MG63 (cell line): ENCODE measurements around the gene GATAD2B. TPM values are rescaled to one million over a fixed set of nuclear protein-coding genes. Genes with fewer than 3 reads are reported as not detected.
"Not testable (repeated sequence)": the region's sequence is repeated elsewhere in the genome, so short reads cannot be mapped to it uniquely, and the experiment has no call there.

Experiments
- DNase-seq: peaks from one replicate; pipeline ENCODE4 v3.0.0-alpha.2; 2020
- H3K27me3 ChIP-seq: fragments of 250-450 bp; sonication (Bioruptor Pico); 2 replicates; pipeline ENCODE4 v1.5.1; 2020; ENCODE audit warnings: mild to moderate bottlenecking, moderate library complexity
- H3K36me3 ChIP-seq: fragments of 250-450 bp; sonication (Bioruptor Pico); 2 replicates; pipeline ENCODE4 v1.5.1; 2020; ENCODE audit warnings: mild to moderate bottlenecking, moderate library complexity
- H3K4me3 ChIP-seq: fragments of 250-450 bp; sonication (Bioruptor Pico); 2 replicates; pipeline ENCODE4 v1.5.1; 2020; ENCODE audit warnings: mild to moderate bottlenecking, moderate library complexity
- H3K9me3 ChIP-seq: fragments of 250-450 bp; sonication (Bioruptor Pico); 2 replicates; pipeline ENCODE4 v1.5.1; 2020; ENCODE audit warnings: mild to moderate bottlenecking, moderate library complexity
- total RNA-seq: library from RNA; depleted of rRNA; stranded (reverse); fragments of >200 nt; shearing (Covaris generic); gene quantifications from 2 replicates; pipeline ENCODE4 v1.2.3, GENCODE V29; 2014; ENCODE audit warnings: low replicate concordance

Gene GATAD2B
- total RNA-seq, 1 experiment from 2014 or later = 5.9 TPM

DNA sequence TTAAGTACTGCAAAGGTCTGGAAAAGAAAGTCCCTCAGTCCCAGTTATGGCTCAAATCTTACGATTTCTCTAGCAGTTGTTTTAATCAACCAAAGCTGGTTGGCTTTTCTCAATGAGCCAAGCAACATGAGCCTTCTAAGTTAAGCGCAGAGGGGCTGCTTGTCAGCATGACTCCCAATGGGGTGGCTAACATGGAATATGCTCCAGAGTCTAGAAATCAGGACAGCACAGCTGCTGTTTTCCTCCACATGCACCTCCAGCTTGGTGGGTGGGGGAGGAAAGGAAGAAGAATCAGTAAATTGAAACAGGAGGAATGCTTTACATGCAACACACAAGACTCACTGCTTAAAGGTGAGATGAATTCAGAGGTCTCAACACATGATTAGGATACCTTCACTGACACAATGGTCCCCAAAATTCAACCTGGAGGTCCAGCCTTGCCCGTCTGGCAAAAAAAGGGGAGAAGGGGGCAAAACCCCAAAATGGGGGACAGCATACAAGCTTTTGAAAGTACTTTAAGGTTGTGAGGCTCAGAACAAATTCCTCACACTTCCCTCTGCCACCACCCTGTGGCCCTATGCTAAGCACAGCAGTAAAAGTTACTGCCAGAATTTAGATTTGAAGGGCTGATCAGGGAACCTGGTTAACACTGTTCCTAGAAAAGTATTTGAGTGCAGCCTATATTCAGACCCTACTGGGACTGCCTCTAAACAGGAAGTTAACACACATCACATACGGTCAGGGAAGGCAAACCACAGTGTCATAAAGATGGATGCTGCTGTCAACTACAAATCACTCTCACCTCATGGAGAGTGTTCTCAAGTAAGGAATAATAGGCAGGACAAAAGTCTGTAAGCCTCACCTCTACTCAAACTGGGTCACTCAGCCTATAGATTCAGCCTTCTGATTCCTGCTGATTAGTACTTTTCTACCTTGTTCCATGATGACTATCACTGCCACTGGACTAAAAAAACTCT, 2.6 kb downstream of the GATAD2B start:
- no peaks in the 10 kb centered on the region for H3K9me3 ChIP-seq
- peaks cover 18% of the 10 kb centered on the region for H3K36me3 ChIP-seq
- no peak overlapping the region; the same call in 1 of the 2 replicates for H3K4me3 ChIP-seq
- no peaks in the 10 kb centered on the region; the same call in 1 of the 2 replicates for H3K27me3 ChIP-seq
- no peak for DNase-seq

DNA sequence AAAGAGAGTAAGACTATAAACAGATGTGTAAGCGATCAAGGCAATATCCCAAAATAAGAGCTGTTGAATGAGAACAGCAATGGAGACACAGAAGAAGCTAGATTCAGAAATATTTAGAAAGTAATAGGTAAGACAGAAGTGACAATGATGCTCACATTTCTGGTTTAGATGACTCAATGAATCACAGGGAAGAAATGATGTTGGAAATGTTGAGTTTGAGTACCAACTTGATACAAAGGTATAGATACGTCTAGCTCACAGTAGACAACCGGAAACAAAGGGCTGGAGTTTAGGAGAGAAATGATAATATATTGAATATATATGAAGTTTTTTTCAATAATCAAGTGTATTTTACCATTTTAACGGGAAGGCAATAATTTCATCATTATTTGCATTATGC, 6.5 kb downstream of the GATAD2B start:
- no peak overlapping the region for H3K4me3 ChIP-seq
- peaks cover 34% of the 10 kb centered on the region for H3K36me3 ChIP-seq
- H3K9me3 ChIP-seq = no peaks in the 10 kb centered on the region
- DNase-seq = no peak
- no peaks in the 10 kb centered on the region; the same call in 1 of the 2 replicates for H3K27me3 ChIP-seq

DNA sequence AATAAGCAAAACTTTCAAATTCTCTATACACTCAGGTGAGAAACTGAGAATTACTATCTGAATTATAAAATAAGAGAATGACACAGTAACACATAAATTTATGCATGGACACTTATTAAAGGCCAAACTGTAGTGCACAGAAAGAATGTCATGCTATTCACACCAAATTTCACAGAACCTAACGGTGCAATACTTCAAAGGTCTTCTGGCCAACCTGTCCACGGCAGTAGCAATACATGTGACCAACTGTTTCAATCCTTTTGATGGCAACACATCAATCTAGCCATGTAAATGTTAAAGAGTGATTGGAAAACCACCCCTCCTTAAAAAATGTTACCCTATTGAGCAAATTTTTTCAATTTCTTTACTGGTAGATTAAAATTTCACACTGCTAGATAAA, 10.4 kb downstream of the GATAD2B start:
- no peaks in the 10 kb centered on the region for H3K27me3 ChIP-seq
- no peak for DNase-seq
- H3K9me3 ChIP-seq = no peaks in the 10 kb centered on the region
- peaks cover 38% of the 10 kb centered on the region for H3K36me3 ChIP-seq
- no peak overlapping the region for H3K4me3 ChIP-seq

DNA sequence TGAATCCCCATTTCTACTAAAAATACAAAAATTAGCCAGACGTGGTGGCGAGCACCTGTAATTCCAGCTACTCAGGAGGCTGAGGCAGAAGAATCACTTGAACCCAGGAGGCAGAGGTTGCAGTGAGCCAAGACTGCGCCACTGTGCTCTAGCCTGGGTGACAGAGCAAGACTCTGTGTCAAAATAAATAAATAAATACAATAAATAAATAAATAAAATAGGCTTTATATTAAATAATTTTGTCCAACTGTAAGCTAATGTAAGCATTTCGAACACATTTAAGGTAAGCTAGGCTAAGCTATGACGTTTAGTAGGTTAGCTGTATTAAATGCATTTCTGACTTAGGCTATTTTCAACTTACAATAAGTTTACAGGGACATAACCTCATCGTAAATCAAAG, 12.2 kb downstream of the GATAD2B start:
- not testable (repeated sequence) for H3K9me3 ChIP-seq, H3K4me3 ChIP-seq, DNase-seq, H3K27me3 ChIP-seq
- H3K36me3 ChIP-seq = peaks cover 43% of the 10 kb centered on the region

DNA sequence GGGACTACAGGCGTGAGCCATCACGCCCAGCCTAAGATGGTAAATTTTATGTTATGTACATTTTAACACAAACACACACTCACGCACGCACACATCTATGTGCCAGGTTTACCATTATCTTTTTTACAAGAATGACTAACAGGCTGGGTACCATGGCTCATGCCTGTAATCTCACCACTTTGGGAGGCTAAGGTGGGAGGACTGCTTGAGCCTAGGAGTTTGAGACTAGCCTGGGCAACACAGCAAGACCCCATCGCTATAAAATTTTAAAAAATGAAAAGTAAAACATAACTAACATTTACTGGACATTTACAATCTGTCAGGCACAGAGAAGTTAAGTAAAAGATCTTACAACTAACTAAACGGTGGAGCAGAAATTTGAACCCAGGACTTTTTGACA, 14.7 kb downstream of the GATAD2B start:
- H3K4me3 ChIP-seq = no peak overlapping the region
- DNase-seq = no peak
- peaks cover 33% of the 10 kb centered on the region for H3K36me3 ChIP-seq

DNA sequence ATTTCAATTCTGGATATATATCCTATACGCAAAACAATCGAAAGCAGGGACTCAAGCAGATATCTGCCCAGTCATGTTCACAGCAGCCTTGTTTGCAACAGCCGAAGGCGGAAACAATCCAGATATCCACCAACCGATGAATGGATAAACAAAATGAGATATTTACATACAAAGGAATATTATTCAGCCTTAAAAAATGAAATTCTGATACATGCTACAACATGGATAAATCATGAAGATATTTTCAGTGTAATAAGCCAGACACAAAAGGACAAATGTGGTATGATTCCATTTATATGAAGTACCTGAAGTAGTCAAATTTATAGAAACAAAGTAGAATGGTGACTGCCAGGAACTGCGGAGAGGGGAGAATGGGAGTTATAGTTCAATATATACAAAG, 15.6 kb downstream of the GATAD2B start:
- peaks cover 35% of the 10 kb centered on the region for H3K36me3 ChIP-seq
- H3K27me3 ChIP-seq = no peaks in the 10 kb centered on the region
- no peaks in the 10 kb centered on the region for H3K9me3 ChIP-seq
- DNase-seq = no peak
- no peak overlapping the region for H3K4me3 ChIP-seq

More for the DNA sequence above, 14.7 kb downstream of the GATAD2B start:
- Histone ChIP-seq H3K9me3 (no peaks in the 10 kb centered on the region), H3K27me3 (no peaks in the 10 kb centered on the region)

DNA sequence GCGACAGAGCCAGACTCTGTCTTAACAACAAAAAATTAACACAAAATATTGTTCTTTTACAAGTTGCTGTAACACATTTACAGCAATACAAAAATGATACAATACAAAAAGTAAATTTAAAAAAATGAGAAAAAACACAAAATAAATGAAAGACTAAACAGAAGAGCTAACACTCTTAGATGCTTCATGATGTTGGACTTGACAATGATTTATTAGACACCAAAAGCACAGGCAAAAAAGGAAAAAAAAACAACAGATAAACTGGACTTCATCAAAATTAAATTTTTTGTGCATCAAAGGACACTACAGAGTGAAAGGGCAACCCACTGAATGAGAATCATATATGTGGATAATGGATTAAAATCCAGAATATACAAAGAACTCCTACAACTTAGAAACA, 16.4 kb downstream of the GATAD2B start:
- H3K27me3 ChIP-seq = no peaks in the 10 kb centered on the region
- no peak overlapping the region for H3K4me3 ChIP-seq
- DNase-seq = no peak
- H3K36me3 ChIP-seq = peaks cover 34% of the 10 kb centered on the region
- no peaks in the 10 kb centered on the region for H3K9me3 ChIP-seq

DNA sequence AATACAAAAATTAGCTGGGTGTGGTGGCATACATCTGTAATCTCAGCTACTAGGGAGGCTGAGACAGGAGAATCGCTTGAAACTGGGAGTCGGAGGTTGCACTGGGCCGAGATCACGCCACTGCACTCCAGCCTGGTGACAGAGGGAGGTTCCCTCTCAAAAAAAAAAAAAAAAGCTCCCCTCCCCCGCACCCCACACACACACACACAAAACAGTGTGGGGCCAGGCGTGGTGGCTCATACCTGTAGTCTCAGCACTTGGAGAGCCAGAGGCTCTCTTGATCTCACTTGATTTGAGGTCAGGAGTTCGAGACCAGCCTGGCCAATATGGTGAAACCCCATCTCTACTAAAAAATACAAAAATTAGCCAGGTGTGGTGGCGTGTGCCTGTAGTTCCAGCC, 16.9 kb downstream of the GATAD2B start:
- H3K9me3 ChIP-seq, DNase-seq, H3K4me3 ChIP-seq, H3K27me3 ChIP-seq: not testable (repeated sequence)
- peaks cover 36% of the 10 kb centered on the region for H3K36me3 ChIP-seq

DNA sequence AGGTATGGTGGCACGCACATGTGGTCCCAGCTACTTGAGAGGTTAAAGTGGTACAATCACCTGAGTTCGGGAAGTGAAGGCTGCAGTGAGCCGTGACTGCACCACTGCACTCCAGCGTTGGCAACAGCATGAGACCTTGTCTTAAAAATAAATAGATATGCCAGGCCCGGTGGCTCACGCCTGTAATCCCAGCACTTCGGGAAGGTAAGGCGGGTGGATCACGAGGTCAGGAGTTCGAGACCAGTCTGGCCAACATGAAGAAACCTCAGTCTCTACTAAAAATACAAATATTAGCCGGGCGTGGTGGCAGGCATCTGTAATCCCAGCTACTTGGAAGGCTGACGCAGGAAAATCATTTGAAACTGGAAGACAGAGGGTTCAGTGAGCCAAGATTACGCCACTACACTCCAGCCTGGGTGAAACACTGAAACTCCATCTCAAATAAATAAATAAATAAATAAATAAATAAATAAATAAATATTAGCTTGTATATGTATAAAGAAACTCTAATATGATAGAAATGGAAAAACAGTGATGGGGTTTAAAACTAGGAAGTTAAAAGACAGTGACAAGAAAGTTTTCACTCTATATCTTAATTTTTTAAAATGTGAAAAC, 18.8 kb downstream of the GATAD2B start:
- Histone ChIP-seq H3K9me3 (no peaks in the 10 kb centered on the region), H3K27me3 (no peaks in the 10 kb centered on the region), H3K4me3 (no peak overlapping the region), H3K36me3 (peaks cover 34% of the 10 kb centered on the region)
- no peak for DNase-seq

DNA sequence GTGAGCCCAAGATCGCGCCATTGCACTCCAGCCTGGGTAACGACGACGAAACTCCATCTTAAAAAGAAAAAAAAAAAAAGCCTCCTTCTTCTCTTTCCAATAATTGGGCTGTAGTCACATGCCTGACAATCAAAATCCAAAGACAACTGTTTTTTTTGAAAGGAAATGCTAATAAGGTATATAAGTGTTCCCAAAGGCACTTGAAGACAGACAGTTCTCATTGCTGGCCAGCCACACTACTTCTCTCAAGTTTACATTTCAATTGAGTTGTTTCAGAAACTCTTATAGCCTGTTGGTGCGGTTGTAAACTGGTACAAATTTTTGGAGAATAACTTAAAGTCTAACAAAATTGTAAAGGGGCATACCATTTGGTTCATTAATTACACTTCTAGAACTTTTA, 23.3 kb downstream of the GATAD2B start:
- peaks cover 29% of the 10 kb centered on the region for H3K36me3 ChIP-seq
- H3K9me3 ChIP-seq = no peaks in the 10 kb centered on the region
- H3K4me3 ChIP-seq = no peak overlapping the region
- no peaks in the 10 kb centered on the region for H3K27me3 ChIP-seq
- DNase-seq = no peak

DNA sequence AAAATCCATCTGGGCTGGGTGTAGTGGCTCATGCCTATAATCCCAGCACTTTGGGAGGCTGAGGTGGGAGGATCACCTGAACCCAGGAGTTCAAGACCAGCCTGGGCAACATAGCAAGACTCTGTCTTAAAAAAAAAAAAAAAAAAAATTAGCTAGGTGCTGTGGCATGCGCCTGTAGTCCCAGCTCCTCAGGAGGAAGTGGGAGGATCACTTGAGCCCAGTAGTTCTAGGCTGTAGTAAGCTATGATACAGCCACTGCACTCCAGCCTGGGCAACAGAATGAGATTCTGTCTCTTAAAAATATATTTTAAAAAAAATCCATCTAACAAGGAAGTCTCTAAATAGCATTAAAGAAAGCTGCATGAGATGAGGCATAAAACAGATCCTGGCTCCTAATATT, 26.9 kb downstream of the GATAD2B start:
- DNase-seq, H3K4me3 ChIP-seq, H3K9me3 ChIP-seq: not testable (repeated sequence)

DNA sequence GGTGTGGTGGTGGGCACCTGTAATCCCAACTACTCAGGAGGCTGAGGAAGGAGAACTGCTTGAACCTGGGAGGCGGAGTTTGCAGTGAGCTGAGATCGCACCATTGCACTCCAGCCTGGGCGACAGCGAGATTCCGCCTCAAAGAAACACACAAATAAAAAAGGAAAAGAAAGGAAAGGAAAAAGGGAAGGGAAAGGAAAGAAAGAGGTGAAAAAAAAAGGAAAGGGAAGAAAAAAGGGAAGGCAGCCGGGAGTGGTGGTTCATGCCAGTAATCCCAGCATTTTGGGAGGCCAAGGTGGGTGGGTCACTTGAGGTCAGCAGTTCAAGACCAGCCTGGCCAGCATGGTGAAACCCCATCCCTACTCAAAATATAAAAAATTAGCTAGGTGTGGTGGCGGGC, 31.7 kb downstream of the GATAD2B start:
- not testable (repeated sequence) for H3K27me3 ChIP-seq, H3K4me3 ChIP-seq, DNase-seq, H3K9me3 ChIP-seq
- peaks cover 46% of the 10 kb centered on the region for H3K36me3 ChIP-seq

More for the DNA sequence above, 26.9 kb downstream of the GATAD2B start:
- H3K36me3 ChIP-seq = peaks cover 35% of the 10 kb centered on the region
- not testable (repeated sequence) for H3K27me3 ChIP-seq

DNA sequence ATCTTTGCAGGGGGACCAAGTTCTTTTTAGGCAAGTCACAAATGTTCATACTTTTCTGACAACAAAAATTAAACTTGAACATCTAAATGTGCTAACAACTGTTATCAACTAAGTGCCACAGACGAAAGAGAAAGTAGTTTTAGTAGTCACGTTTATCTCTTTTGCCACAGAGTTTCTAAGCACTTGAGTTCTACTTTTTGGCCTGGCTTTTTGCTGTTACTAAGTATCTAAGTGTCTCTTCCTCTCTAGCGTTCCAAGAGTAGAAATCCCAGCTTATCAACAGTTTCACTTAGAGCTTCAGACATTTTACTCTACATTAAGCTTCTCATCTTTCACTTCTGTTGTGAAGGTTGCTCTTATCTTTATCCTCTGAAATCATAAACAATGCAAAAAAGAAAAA, 34.2 kb downstream of the GATAD2B start:
- H3K27me3 ChIP-seq = no peaks in the 10 kb centered on the region
- H3K9me3 ChIP-seq = no peaks in the 10 kb centered on the region
- no peak overlapping the region for H3K4me3 ChIP-seq
- DNase-seq = no peak
- peaks cover 44% of the 10 kb centered on the region for H3K36me3 ChIP-seq

DNA sequence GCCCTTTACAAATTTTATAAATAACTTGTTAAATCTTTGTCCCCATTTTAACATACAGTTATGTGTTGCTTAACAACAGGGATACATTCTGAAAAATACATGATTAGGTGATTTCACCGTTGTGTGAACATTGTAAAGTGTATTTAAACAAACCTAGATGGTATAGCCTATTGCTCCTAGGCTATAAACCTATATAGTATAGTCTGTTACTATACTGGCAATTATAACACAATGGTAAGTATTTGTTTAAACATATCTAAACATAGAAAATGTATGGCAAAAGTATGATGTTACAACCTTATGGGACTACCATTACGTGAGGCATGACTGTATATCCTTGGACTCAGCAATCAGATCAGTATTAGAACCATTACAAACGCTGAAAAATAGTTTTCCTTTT, 36.6 kb downstream of the GATAD2B start:
- no peaks in the 10 kb centered on the region for H3K27me3 ChIP-seq
- H3K36me3 ChIP-seq = peaks cover 34% of the 10 kb centered on the region
- DNase-seq = no peak
- no peak overlapping the region for H3K4me3 ChIP-seq
- no peaks in the 10 kb centered on the region for H3K9me3 ChIP-seq

DNA sequence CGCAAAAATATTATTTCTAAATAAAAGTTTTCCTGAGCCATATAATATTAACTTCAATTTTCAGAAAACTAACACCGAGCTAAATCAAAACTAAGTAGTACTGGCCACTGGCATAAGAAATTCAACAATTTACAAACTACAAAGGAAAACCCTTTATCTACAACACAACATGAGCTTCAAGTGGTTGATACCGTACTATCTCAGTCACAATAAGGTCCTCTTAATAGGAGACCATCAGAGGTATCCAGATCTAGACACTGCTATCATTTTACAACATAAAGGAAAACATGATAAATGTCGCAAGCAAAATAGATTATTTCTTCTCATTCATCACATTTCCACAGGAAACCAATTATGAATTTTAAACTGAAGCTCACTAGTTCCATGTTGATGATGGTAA, 39.5 kb downstream of the GATAD2B start:
- H3K9me3 ChIP-seq = no peaks in the 10 kb centered on the region
- H3K4me3 ChIP-seq = no peak overlapping the region
- DNase-seq = no peak
- peaks cover 16% of the 10 kb centered on the region for H3K36me3 ChIP-seq
- H3K27me3 ChIP-seq = no peaks in the 10 kb centered on the region

DNA sequence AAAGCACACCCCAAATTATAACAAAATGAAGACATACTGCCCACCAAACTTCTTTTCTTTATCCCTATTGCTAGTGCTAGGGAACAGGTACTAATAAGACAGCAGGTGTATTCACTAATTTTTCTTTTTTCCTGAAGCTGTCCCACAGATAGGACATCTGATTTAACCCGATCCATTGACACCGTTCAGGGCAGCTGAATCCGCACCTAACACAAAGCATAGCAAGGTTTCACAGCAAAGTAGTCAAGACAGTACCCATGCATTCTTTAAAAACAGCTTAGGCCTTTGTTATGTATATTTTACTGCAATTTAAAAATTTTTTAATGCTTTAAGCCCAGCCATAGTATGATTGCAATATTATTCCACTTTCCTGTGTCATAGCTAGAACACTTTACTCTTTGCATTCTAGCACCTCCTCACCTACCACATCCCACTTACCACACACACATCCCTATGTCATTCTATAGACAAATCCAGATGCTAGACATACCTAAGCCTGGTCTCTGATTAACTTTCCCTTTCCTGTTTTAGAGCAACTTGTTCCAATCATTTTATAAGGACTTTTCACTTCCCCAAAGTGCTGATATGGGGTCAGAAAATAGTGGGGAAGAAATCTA, 40.4 kb downstream of the GATAD2B start:
- no peak overlapping the region for H3K4me3 ChIP-seq
- DNase-seq = no peak
- H3K9me3 ChIP-seq = no peaks in the 10 kb centered on the region
- peaks cover 10% of the 10 kb centered on the region for H3K36me3 ChIP-seq
- H3K27me3 ChIP-seq = no peaks in the 10 kb centered on the region

DNA sequence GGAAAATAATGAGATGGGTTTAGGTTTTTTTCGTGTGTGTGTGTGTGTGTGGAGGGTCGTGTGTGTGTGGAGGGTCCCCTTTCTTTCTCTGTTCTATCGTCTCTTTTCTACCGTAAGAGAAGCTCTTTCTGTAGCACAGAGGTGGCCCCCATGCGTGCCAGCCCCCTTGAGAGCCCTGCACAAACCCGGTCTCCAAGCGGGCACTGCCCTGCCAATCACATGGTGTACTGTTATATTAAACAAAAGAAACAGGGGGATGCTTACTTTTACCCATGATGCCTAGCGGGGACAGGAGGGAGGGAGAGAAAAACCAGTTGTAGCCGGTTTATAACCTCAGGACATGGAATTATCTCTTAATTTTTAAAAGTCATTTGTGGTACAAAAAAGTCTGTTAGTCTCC, 41.0 kb downstream of the GATAD2B start:
- peaks cover 5% of the 10 kb centered on the region for H3K36me3 ChIP-seq
- H3K27me3 ChIP-seq = no peaks in the 10 kb centered on the region
- H3K9me3 ChIP-seq = no peaks in the 10 kb centered on the region
- no peak for DNase-seq
- H3K4me3 ChIP-seq = no peak overlapping the region
